DOHH2 (cell line): Measurements from ENCODE around the gene TFIP11.

Source experiments
- CTCF ChIP-seq: fragments of 200-600 bp; sonication (generic); IDR thresholded peaks from one replicate; pipeline ENCODE4 v1.5.1; 2014; ENCODE audit warnings: antibody characterized with exemption, mild to moderate bottlenecking, low read depth, low read length; ENCODE audit not compliant: poor library complexity, severe bottlenecking
- EZH2phosphoT487 ChIP-seq: fragments of 200-600 bp; sonication (generic); IDR thresholded peaks from 2 replicates; pipeline ENCODE4 v1.6.1; 2017; ENCODE audit warnings: borderline replicate concordance, mild to moderate bottlenecking, antibody characterized with exemption, low read length, moderate library complexity, mixed read lengths

GRCh38 chr22:26442086-26442756 lies 70.1 kb downstream of the TFIP11 start:
- no peak for TF ChIP-seq CTCF
- no peak for TF ChIP-seq EZH2phosphoT487
